Activated naive CD4-positive, alpha-beta T cell treated with anti-CD3 and anti-CD28 coated beads for 36 hours (primary cell): ENCODE data around the gene TP53. TPM values are rescaled to one million over a fixed set of nuclear protein-coding genes. Genes with fewer than 3 reads are reported as not detected.

Experiments used
- CTCF ChIA-PET: fragments of 350-600 bp; sonication (Branson Sonifier 250); formaldehyde crosslinking; loops from one replicate; lab custom pipeline; 2021; ENCODE audit warnings: antibody characterized with exemption; lab: Charles Lee
- DNase-seq: peaks from one replicate; pipeline ENCODE4 v3.0.0-alpha.2; 2020
- H3K27ac Mint-ChIP-seq: one replicate; pipeline ENCODE4 v1.8.0; 2021; ENCODE audit warnings: mild to moderate bottlenecking, mixed read lengths
- H3K27me3 Mint-ChIP-seq: one replicate; pipeline ENCODE4 v1.8.0; 2021; ENCODE audit warnings: low read depth, mixed read lengths
- H3K36me3 Mint-ChIP-seq: one replicate; pipeline ENCODE4 v1.8.0; 2021; ENCODE audit warnings: low read depth, mixed read lengths
- H3K4me1 Mint-ChIP-seq: one replicate; pipeline ENCODE4 v1.8.0; 2021; ENCODE audit warnings: low read depth, mixed read lengths
- H3K4me3 Mint-ChIP-seq: one replicate; pipeline ENCODE4 v1.8.0; 2021; ENCODE audit warnings: mild to moderate bottlenecking, moderate library complexity, mixed read lengths
- H3K9me3 Mint-ChIP-seq: one replicate; pipeline ENCODE4 v1.8.0; 2021; ENCODE audit warnings: mixed read lengths
- intact Hi-C: fragments of 100-400 bp; cut with micrococcal nuclease; formaldehyde crosslinking; loops from one replicate; pipeline ENCODE4 v1.15.1; 2023
- total RNA-seq, 2 experiments: library from RNA; stranded (reverse); gene quantifications; one replicate each; pipeline ENCODE4 v1.2.3, GENCODE V29; 2021

The TP53 gene
- total RNA-seq, 2 experiments from 2014 or later, result 148 to 149 TPM

DNA sequence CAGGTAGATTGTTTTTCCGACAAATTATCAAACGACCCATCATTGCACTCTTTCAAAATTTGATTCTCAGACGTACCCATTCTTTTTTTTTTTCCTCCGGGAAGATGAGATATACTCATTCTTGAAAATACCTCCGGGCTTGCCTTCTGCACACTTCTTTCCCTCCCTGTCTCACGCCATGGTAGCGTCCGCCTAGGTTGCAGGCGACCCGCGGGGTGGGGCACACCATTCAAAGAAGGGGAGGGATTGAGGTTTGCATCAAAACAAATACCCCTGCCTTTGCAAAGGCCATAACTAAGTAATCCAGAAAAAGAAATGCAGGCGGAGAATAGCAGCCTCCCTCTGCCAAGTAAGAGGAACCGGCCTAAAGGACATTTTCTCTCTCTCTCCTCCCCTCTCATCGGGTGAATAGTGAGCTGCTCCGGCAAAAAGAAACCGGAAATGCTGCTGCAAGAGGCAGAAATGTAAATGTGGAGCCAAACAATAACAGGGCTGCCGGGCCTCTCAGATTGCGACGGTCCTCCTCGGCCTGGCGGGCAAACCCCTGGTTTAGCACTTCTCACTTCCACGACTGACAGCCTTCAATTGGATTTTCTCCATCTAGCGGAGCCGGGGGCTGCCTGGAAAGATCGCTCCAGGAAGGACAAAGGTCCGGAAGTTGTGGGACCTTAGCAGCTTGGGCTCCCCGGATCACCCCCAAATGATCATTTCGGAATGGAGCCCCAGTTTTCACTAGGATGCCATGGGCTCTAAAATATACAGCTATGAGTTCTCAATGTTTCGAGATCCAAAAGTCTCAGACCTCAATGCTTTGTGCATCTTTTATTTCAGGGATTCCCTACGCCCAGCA lies 843 bp downstream of the TP53 start:
- Mint-ChIP-seq H3K27me3 (no peaks in the 10 kb centered on the region), H3K27ac (peak overlapping the region; percentile 99), H3K4me1 (peaks cover 35% of the 10 kb centered on the region), H3K9me3 (no peaks in the 10 kb centered on the region), H3K4me3 (peak overlapping the region; percentile 89), H3K36me3 (peaks cover 32% of the 10 kb centered on the region)
- intact Hi-C loops, result loop anchor here (1.0 to 10.0 kb wide), 13 partner anchors 103 to 448 kb away; partner anchors contain the start of genes CNTROB, CTDNEP1, EIF5A and ELP5
- CTCF ChIA-PET, result interaction anchor here (0.6 to 4.6 kb wide), 24 partner anchors 9 to 487 kb away, joined by 3 to 56 read pairs (median 5); partner anchors contain the start of genes ATP1B2, CD68, MPDU1 and NEURL4
- peak; percentile 86 for DNase-seq

DNA sequence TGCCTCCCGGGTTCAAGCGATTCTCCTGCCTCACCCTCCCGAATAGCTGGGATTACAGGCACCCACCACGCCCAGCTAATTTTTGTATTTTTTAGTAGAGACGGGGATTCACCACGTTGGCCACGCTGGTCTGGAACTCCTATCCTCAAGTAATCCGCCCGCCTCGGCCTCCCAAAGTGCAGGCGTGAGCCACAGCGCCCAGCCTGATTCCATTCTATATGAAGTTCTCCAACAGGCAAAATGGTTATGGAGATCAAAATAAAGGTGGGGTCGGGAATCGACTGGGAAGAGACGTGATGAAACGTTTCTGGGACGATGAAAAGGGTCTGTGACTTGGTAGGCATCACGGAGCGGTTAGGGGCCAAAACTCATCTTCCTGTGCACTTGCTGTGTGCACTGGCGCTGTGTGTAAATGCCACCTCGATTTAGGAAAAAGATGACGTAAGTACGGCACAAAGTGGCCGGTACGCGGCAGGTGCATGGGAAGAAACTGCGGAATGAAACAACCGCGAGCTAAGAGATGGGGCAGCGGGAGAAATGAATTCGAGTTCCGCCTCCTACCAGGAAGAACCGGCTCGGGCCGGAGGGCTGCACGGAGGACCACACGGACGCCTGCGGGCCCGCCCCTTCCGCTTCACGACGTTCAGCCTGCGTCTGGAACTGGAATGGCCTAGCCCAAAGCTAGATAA lies 1.6 kb downstream of the TP53 start:
- CTCF ChIA-PET, result interaction anchor here (0.6 to 4.6 kb wide), 16 partner anchors 8 to 488 kb away, joined by 3 to 56 read pairs (median 5); partner anchors contain the start of genes ATP1B2, SAT2, SENP3 and SHBG
- Mint-ChIP-seq H3K36me3 (peaks cover 29% of the 10 kb centered on the region), H3K4me1 (peaks cover 34% of the 10 kb centered on the region), H3K27ac (peak overlapping the region; percentile 99), H3K9me3 (no peaks in the 10 kb centered on the region), H3K4me3 (peak overlapping the region; percentile 89), H3K27me3 (no peaks in the 10 kb centered on the region)
- peak; percentile 93 for DNase-seq
- intact Hi-C loops, result loop anchor here (1.0 to 10.0 kb wide), 12 partner anchors 113 to 447 kb away; partner anchors contain the start of genes CNTROB, CTDNEP1, EIF5A and ELP5

DNA sequence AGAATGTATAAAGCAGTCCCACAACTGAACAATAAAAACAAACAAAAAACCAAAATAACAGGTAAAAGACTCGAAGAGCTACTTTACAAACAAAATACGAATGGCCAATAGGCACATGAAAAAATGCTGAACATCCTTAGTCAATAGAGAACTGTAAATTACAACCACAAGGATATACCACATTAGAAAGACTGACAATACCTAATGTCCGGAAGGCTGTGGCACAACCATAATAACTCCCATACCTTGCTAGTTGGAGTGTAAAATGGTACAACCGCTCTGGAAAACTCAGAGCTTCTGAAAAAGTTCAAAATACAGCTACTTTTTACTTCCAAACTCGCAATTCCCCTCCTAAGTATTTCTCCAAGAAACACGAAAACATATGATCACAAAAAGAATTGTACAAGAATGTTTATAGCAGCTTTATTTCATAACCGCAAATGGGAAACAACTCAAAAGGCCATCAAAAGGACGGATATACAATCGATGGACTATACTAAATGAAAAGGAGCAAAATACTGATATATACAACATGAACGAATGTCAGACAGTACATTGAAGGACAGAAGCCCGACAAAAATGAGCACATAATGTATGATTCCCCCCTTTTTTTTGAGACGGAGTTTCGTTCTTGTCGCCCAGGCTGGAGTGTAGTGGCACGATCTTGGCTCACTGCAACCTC lies 2.3 kb downstream of the TP53 start:
- peak overlapping the region; percentile 99 for H3K27ac Mint-ChIP-seq
- peaks cover 25% of the 10 kb centered on the region for H3K36me3 Mint-ChIP-seq
- peaks cover 30% of the 10 kb centered on the region for H3K4me1 Mint-ChIP-seq
- DNase-seq, result no peak
- H3K9me3 Mint-ChIP-seq, result no peaks in the 10 kb centered on the region
- intact Hi-C loops, result loop anchor here (5.0 to 10.0 kb wide), 3 partner anchors 170 to 433 kb away; partner anchors contain the start of genes CTDNEP1, ELP5 and NEURL4
- CTCF ChIA-PET, result interaction anchor here (0.7 to 4.6 kb wide), 4 partner anchors 12 to 221 kb away, joined by 3 to 56 read pairs (median 14); partner anchors contain the start of genes SAT2 and SHBG
- no peaks in the 10 kb centered on the region for H3K27me3 Mint-ChIP-seq
- H3K4me3 Mint-ChIP-seq, result peak overlapping the region; percentile 89

DNA sequence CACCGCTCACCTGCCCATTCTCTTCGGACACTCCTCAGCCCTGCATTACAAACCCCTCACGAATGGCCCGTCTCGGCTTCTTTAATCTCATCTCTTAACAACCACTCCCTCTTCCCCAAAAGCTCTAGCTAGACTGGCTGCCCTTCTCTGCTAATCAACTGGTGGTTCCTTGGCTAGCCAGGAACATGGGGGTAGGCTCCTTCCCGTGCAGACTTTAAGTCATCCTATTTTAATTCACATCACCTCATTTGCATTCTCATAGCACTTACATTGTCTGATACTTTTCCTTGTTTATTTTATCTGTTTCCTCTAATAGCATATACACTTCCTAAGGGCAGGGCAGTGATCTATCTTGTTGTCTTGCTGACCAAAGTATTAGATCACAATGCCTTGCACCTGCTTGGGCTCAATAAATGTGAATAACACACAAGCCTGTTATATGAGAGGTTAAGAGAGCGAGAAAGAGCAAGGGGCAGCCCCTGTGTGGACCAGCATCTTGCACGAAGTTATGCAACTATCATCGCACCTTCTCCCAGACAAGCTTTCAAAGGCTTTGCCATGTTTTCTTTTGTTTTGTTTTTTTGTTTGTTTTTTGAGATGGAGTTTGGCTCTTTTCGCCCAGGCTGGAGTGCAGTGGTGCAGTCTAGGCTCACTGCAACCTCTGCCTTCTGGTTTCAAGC lies 9.8 kb downstream of the TP53 start:
- H3K9me3 Mint-ChIP-seq, result peaks cover 9% of the 10 kb centered on the region

DNA sequence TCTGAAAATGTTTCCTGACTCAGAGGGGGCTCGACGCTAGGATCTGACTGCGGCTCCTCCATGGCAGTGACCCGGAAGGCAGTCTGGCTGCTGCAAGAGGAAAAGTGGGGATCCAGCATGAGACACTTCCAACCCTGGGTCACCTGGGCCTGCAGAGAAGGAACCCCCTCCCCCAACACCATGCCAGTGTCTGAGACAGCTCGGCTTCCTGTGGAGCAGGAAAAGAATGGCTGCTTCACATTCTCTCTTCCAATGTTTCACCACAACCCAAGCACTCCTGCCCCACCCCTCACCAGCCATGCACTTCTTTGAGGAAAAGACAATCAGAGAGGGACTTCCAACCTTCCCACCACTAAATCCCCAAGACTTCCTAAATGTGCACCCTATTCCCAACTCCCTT lies 10.8 kb downstream of the TP53 start:
- Mint-ChIP-seq H3K9me3 (peaks cover 9% of the 10 kb centered on the region), H3K27ac (no peak overlapping the region), H3K4me3 (no peak overlapping the region), H3K27me3 (no peaks in the 10 kb centered on the region), H3K4me1 (peaks cover 2% of the 10 kb centered on the region), H3K36me3 (peaks cover 33% of the 10 kb centered on the region)
- CTCF ChIA-PET, result no interaction called here
- DNase-seq, result no peak
- intact Hi-C loops, result no loop called here

More for the DNA sequence above, 9.8 kb downstream of the TP53 start:
- no peak for DNase-seq
- Mint-ChIP-seq H3K4me3 (no peak overlapping the region), H3K27me3 (no peaks in the 10 kb centered on the region), H3K27ac (no peak overlapping the region), H3K4me1 (peaks cover 4% of the 10 kb centered on the region), H3K36me3 (peaks cover 30% of the 10 kb centered on the region)
- intact Hi-C loops, result no loop called here
- CTCF ChIA-PET, result interaction anchor here (0.6 kb wide), 2 partner anchors 8 to 39 kb away, joined by 5 read pairs; no protein-coding TSS in a partner anchor

DNA sequence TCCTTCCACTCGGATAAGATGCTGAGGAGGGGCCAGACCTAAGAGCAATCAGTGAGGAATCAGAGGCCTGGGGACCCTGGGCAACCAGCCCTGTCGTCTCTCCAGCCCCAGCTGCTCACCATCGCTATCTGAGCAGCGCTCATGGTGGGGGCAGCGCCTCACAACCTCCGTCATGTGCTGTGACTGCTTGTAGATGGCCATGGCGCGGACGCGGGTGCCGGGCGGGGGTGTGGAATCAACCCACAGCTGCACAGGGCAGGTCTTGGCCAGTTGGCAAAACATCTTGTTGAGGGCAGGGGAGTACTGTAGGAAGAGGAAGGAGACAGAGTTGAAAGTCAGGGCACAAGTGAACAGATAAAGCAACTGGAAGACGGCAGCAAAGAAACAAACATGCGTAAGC lies 12.4 kb downstream of the TP53 start:
- intact Hi-C loops, result no loop called here
- CTCF ChIA-PET, result interaction anchor here (0.6 to 1.1 kb wide), 2 partner anchors 47 to 258 kb away, joined by 3 to 4 read pairs; partner anchors contain the start of gene SAT2
- Mint-ChIP-seq H3K27me3 (no peaks in the 10 kb centered on the region), H3K4me1 (peaks cover 2% of the 10 kb centered on the region), H3K36me3 (peaks cover 40% of the 10 kb centered on the region), H3K27ac (no peak overlapping the region), H3K9me3 (peaks cover 9% of the 10 kb centered on the region), H3K4me3 (no peak overlapping the region)
- DNase-seq, result no peak

DNA sequence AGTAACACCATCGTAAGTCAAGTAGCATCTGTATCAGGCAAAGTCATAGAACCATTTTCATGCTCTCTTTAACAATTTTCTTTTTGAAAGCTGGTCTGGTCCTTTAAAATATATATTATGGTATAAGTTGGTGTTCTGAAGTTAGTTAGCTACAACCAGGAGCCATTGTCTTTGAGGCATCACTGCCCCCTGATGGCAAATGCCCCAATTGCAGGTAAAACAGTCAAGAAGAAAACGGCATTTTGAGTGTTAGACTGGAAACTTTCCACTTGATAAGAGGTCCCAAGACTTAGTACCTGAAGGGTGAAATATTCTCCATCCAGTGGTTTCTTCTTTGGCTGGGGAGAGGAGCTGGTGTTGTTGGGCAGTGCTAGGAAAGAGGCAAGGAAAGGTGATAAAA lies 14.1 kb downstream of the TP53 start:
- Mint-ChIP-seq H3K27me3 (no peaks in the 10 kb centered on the region), H3K36me3 (peaks cover 42% of the 10 kb centered on the region), H3K4me1 (peaks cover 2% of the 10 kb centered on the region), H3K27ac (no peak overlapping the region), H3K4me3 (no peak overlapping the region), H3K9me3 (peaks cover 9% of the 10 kb centered on the region)
- peak; percentile 71 for DNase-seq
- intact Hi-C loops, result no loop called here
- CTCF ChIA-PET, result interaction anchor here (0.6 to 1.9 kb wide), 17 partner anchors 12 to 320 kb away, joined by 3 to 7 read pairs (median 3); partner anchors contain the start of genes DNAH2, SAT2 and TP53

DNA sequence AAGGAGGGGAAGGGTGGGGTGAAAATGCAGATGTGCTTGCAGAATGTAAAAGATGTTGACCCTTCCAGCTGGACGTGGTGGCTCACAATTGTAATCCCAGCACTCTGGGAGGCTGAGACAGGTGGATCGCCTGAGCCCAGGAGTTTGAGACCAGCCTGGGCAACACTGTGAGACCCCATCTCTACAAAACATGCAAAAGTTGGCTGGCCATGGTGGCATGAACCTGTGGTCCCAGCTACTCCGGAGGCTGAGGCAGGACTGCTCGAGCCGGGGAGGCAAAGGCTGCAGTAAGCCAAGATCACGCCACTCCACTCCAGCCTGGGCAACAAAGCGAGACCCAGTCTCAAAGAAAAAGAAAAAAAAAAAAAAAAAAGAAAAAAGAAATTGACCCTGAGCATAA lies 18.8 kb downstream of the TP53 start:
- CTCF ChIA-PET, result interaction anchor here (0.6 kb wide), 1 partner anchor 299 kb away, joined by 3 read pairs; no protein-coding TSS in a partner anchor
- H3K4me1 Mint-ChIP-seq, result no peaks in the 10 kb centered on the region
- peaks cover 3% of the 10 kb centered on the region for H3K9me3 Mint-ChIP-seq
- H3K27ac Mint-ChIP-seq, result no peak overlapping the region
- no peak for DNase-seq
- intact Hi-C loops, result no loop called here
- no peaks in the 10 kb centered on the region for H3K27me3 Mint-ChIP-seq
- H3K36me3 Mint-ChIP-seq, result peaks cover 25% of the 10 kb centered on the region
- H3K4me3 Mint-ChIP-seq, result no peak overlapping the region

DNA sequence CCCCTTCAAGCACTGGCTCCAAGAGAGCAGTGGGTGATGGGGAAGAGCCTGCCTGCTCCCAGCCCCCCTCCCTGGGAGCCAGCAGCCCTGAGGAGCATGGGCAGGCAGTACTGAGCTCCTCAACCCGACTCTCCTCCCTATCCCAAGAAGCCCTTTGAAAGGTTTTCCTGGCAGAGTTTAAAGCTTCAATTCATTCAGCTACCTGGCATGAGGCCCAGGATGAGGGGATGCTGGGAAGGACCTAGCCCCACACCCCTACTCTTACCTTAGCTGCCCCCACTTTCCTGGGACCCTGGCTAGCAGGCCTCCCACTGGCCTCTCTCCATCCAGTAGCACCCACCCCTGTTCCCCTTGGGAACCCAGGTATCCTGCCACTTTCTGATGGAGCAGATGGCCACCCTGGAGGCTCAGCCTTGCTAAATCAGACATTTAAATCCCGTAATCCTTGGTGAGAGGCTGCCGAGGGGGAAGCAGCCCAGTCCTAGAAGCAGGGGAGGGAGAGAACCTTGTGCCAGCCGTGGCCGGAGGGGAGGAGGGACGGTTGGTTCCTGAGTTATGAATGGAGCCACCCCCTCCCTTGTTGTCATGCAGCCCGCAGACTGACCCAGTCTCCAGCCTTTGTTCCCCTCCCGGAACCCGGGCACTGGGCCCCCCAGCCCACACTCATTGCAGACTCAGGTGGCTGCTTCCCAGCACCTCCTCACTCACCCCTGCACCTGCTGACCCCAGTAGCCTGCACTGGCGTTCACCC lies 19.5 kb downstream of the TP53 start:
- H3K36me3 Mint-ChIP-seq, result peaks cover 20% of the 10 kb centered on the region
- CTCF ChIA-PET, result interaction anchor here (0.6 to 1.0 kb wide), 2 partner anchors 20 to 58 kb away, joined by 3 to 4 read pairs; partner anchors contain the start of gene TP53
- no peak overlapping the region for H3K27ac Mint-ChIP-seq
- intact Hi-C loops, result no loop called here
- no peak overlapping the region for H3K4me3 Mint-ChIP-seq
- no peaks in the 10 kb centered on the region for H3K4me1 Mint-ChIP-seq
- no peaks in the 10 kb centered on the region for H3K27me3 Mint-ChIP-seq
- no peaks in the 10 kb centered on the region for H3K9me3 Mint-ChIP-seq
- DNase-seq, result no peak

DNA sequence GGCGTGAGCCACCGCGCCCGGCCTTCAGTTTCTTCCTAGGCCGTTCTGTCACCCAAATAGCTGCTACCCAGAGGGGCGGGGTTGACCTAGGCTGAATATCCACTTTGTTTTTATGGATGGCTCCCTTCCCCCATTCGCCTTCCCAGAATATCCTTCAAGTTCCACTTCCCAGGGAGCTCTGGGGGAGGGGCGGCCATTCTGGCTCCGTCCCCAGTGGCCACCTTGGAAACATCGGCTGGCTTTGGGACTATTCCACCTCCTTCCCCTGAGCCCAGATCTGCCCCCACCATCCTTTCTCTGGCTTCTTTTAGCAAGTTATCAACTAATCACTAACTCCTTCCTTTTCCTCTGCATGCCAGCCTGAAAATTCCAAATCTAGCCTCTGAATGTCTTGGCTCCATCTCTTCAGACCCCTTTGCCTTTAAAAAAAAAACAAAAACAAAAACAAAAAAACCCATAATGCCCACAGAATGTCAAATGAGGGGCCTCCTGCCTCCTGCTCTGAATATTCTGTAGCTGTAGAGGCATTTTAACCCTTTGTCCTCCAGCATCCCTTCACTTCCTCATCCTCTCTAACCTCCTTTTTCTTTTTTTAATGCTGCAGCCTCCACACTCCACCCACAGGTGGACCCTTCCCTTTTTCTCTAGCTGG lies 30.2 kb downstream of the TP53 start:
- H3K4me1 Mint-ChIP-seq, result peaks cover under 1% of the 10 kb centered on the region
- CTCF ChIA-PET, result interaction anchor here (0.6 to 2.4 kb wide), 3 partner anchors 17 to 57 kb away, joined by 3 to 9 read pairs (median 3); no protein-coding TSS in a partner anchor
- peaks cover 6% of the 10 kb centered on the region for H3K27me3 Mint-ChIP-seq
- intact Hi-C loops, result no loop called here
- no peak for DNase-seq
- H3K27ac Mint-ChIP-seq, result no peak overlapping the region
- no peaks in the 10 kb centered on the region for H3K36me3 Mint-ChIP-seq
- H3K9me3 Mint-ChIP-seq, result no peaks in the 10 kb centered on the region
- H3K4me3 Mint-ChIP-seq, result no peak overlapping the region
